ENCODE data around the gene RANBP17.

DNA sequence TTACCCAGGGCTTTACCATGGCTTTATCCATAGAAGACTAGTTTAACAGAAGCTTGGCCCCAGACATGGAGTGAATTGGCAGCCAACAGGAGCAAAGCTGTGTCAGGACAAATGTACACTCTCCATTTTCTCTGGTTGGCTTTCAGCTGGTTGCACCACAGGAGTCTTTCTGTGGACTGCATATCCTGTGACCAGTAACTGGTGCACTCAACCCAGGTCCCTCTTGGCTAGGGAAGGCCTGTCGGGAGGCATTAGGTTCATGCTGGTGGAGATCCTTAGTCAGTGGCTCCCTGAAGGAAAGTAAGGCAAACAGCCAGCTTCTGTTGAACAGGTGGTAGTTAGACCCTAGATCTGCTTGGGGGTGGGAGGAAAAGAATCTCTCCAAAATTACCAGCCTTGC is 300.3 kb downstream of the RANBP17 start:
- TF ChIP-seq, protein P1, sequence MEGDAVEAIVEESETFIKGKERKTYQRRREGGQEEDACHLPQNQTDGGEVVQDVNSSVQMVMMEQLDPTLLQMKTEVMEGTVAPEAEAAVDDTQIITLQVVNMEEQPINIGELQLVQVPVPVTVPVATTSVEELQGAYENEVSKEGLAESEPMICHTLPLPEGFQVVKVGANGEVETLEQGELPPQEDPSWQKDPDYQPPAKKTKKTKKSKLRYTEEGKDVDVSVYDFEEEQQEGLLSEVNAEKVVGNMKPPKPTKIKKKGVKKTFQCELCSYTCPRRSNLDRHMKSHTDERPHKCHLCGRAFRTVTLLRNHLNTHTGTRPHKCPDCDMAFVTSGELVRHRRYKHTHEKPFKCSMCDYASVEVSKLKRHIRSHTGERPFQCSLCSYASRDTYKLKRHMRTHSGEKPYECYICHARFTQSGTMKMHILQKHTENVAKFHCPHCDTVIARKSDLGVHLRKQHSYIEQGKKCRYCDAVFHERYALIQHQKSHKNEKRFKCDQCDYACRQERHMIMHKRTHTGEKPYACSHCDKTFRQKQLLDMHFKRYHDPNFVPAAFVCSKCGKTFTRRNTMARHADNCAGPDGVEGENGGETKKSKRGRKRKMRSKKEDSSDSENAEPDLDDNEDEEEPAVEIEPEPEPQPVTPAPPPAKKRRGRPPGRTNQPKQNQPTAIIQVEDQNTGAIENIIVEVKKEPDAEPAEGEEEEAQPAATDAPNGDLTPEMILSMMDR (tag by site-specific recombination; IDR thresholded peaks at IDR 0.05) = no peak
- TF ChIP-seq ZNF146 (tag by site-specific recombination; IDR thresholded peaks at IDR 0.05) (no peak), YY1 (tag by site-specific recombination; IDR thresholded peaks at IDR 0.05) (no peak), TRIM28 (IDR thresholded peaks at IDR 0.05; ENCODE audit: borderline replicate concordance, low read length) (no peak), ZNF114 (tag by site-specific recombination; IDR thresholded peaks at IDR 0.05) (no peak), ZNF248 (tag by site-specific recombination; IDR thresholded peaks at IDR 0.05) (no peak), SALL2 (tag by site-specific recombination; IDR thresholded peaks at IDR 0.05; ENCODE audit: borderline replicate concordance) (no peak), ZNF785 (tag by site-specific recombination; IDR thresholded peaks at IDR 0.05) (no peak), RBAK (tag by site-specific recombination; IDR thresholded peaks at IDR 0.05) (no peak)
- TF ChIP-seq, protein P2, sequence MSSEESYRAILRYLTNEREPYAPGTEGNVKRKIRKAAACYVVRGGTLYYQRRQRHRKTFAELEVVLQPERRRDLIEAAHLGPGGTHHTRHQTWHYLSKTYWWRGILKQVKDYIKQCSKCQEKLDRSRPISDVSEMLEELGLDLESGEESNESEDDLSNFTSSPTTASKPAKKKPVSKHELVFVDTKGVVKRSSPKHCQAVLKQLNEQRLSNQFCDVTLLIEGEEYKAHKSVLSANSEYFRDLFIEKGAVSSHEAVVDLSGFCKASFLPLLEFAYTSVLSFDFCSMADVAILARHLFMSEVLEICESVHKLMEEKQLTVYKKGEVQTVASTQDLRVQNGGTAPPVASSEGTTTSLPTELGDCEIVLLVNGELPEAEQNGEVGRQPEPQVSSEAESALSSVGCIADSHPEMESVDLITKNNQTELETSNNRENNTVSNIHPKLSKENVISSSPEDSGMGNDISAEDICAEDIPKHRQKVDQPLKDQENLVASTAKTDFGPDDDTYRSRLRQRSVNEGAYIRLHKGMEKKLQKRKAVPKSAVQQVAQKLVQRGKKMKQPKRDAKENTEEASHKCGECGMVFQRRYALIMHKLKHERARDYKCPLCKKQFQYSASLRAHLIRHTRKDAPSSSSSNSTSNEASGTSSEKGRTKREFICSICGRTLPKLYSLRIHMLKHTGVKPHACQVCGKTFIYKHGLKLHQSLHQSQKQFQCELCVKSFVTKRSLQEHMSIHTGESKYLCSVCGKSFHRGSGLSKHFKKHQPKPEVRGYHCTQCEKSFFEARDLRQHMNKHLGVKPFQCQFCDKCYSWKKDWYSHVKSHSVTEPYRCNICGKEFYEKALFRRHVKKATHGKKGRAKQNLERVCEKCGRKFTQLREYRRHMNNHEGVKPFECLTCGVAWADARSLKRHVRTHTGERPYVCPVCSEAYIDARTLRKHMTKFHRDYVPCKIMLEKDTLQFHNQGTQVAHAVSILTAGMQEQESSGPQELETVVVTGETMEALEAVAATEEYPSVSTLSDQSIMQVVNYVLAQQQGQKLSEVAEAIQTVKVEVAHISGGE (tag by site-specific recombination; conservative IDR thresholded peaks at IDR 0.05; ENCODE audit: low read depth) = no peak
